Keratinocyte (primary cell): ENCODE data around the gene KCNJ1.
A peak's percentile ranks its signal among the peaks of the same experiment; 100 is the strongest.

ENCODE experiments used
- CTCF ChIP-seq, 3 experiments: IDR thresholded peaks in 1 of 3; conservative IDR thresholded peaks in 1 of 3; optimal IDR thresholded peaks in 1 of 3; 2 replicates in 2 of 3; 3 replicates in 1 of 3; pipeline versions ENCODE3 to v1.5.1; 2011; ENCODE audit warnings: low read length in 3 of 3, mild to moderate bottlenecking in 3 of 3, moderate library complexity in 2 of 3, control low read depth in 1 of 3, inconsistent platforms in 1 of 3; ENCODE audit not compliant: insufficient read depth in 2 of 3; ENCODE audit errors: extremely low read depth in 1 of 3
- EZH2 ChIP-seq: IDR thresholded peaks from one replicate; pipeline ENCODE4 v1.6.1; 2012; ENCODE audit warnings: inconsistent platforms, mild to moderate bottlenecking, low read length, moderate library complexity

- TF ChIP-seq CTCF (optimal IDR thresholded peaks at IDR 0.05 in 1 of 3, IDR thresholded peaks at IDR 0.05 in 1 of 3, conservative IDR thresholded peaks at IDR 0.05 in 1 of 3; ENCODE audit: extremely low read depth in 1 of 3, insufficient read depth in 2 of 3, low read length in 3 of 3) (peak; percentile 53 to 62 (median 56)), EZH2 (no peak)
These were observed 64.6 kb downstream of the KCNJ1 start for GRCh38 chr11:128802358-128802981.
